Gastroesophageal sphincter (tissue), 4 donors: ENCODE measurements around the gene VGLL2. TPM values are rescaled to one million over a fixed set of nuclear protein-coding genes. Genes with fewer than 3 reads are reported as not detected.
A peak's percentile ranks its signal among the peaks of the same experiment; 100 is the strongest.

Experiments
- ATAC-seq: fragments of 150-250 bp; one replicate; pipeline ENCODE4 v1.9.1; 2016; ENCODE audit warnings: mild to moderate bottlenecking, moderate library complexity
- H3K27ac ChIP-seq, 4 donors: fragments of 200-600 bp; sonication (generic) in 3 of 4; 1 replicate in 3 of 4; 2 replicates in 1 of 4; pipeline ENCODE4 v1.5.1; 2016 to 2019
- H3K27me3 ChIP-seq: fragments of 200-600 bp; sonication (generic); one replicate; pipeline ENCODE4 v1.5.1; 2019
- H3K36me3 ChIP-seq, 2 donors: fragments of 200-600 bp; sonication (generic); one replicate each; pipeline ENCODE4 v1.5.1; 2019; ENCODE audit warnings: control low read depth in 1 of 2
- H3K4me1 ChIP-seq, 3 donors: fragments of 200-600 bp; sonication (generic); 1 replicate in 2 of 3; 2 replicates in 1 of 3; pipeline ENCODE4 v1.5.1; 2016 to 2019; ENCODE audit warnings: control low read depth in 2 of 3
- H3K4me3 ChIP-seq, 2 donors: fragments of 200-600 bp; sonication (generic); one replicate each; pipeline ENCODE4 v1.5.1; 2019; ENCODE audit warnings: mild to moderate bottlenecking in 1 of 2, moderate library complexity in 1 of 2
- H3K9me3 ChIP-seq, 3 donors: fragments of 200-600 bp; sonication (generic); one replicate each; pipeline ENCODE4 v1.5.1; 2017 to 2019; ENCODE audit warnings: control low read depth in 2 of 3
- CTCF ChIP-seq, 4 experiments: fragments of 200-600 bp in 2 of 4; fragments of 450-650 bp in 2 of 4; sonication (generic) in 1 of 4; IDR thresholded peaks; one replicate each; pipeline ENCODE4 v1.5.1; 2017 to 2019; ENCODE audit warnings: antibody characterized with exemption in 4 of 4, mild to moderate bottlenecking in 2 of 4, moderate library complexity in 2 of 4
- EP300 ChIP-seq: sonication (generic); formaldehyde crosslinking; IDR thresholded peaks from one replicate; pipeline ENCODE4 v1.6.1; 2017; ENCODE audit warnings: antibody characterized with exemption, mild to moderate bottlenecking
- POLR2A ChIP-seq, 2 donors: fragments of 450-650 bp; IDR thresholded peaks; one replicate each; pipeline ENCODE4 v1.6.1; 2017; ENCODE audit warnings: antibody characterized with exemption in 2 of 2, mild to moderate bottlenecking in 2 of 2, moderate library complexity in 1 of 2
- POLR2AphosphoS5 ChIP-seq: sonication (generic); formaldehyde crosslinking; IDR thresholded peaks from one replicate; pipeline ENCODE4 v1.6.1; 2017; ENCODE audit warnings: antibody characterized with exemption
- WGBS, 2 donors: methylation state at CpG; one replicate each; pipeline ENCODE4 v1.1.5; 2018; ENCODE audit warnings: low coverage in 1 of 2; 5-methylcytosine and 5-hydroxymethylcytosine counted together
- total RNA-seq, 4 donors: library from RNA; depleted of rRNA; stranded (reverse); fragments of >200 nt; gene quantifications; one replicate each; pipeline ENCODE4 v1.1.0, GENCODE V29; 2016

VGLL2 gene
- total RNA-seq, 4 donors from 2014 or later, result not detected

DNA sequence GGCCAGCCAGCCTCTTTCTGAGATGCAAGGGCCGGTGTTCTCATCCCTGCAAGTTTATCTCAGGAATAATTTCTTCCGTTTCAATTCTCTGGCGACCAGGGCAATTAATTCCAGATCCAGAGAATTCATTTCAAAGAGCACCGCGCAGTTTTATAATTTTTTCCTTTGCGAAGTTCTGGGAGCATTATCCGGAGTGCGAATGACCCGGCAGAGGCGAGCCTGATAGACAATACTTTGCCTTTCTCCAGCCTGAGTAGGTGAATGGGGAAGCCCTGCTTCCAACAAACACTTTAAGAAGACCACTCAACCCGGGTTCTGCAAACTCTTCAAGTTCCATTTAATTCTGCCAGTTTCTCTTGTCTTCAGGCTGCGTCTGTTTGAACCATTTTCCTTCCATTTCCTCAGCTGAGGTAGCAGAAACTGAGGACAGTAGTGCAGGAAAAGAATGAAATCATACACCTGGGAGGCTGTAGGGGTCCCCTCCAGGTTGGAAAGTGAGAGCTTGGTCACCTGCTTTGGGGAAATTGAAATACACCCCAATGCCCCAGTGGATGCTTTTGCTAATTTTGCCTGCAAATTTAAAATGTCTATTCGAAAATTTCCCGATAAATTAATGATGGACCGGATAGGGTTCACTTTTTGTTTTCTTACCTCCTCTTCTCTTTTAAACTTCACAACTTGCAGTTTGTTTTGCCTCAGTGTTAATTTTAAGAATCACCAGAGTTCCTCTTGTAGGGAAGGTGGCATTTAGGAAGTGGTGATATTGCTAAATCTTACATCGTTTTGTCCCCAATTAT lies 1.1 kb downstream of the VGLL2 start:
- H3K4me1 ChIP-seq, result peaks cover 0 to 40% (median 22%) of the 10 kb centered on the region in 3 donors
- H3K9me3 ChIP-seq, result peaks cover 0 to 7% (median 0%) of the 10 kb centered on the region in 3 donors
- peaks cover 99% of the 10 kb centered on the region for H3K27me3 ChIP-seq
- no peak overlapping the region for H3K27ac ChIP-seq
- ATAC-seq, result no peak
- H3K36me3 ChIP-seq, result no peaks in the 10 kb centered on the region
- TF ChIP-seq EP300, result no peak
- no peak for TF ChIP-seq POLR2A (IDR thresholded peaks at IDR 0.05)
- no peak for TF ChIP-seq CTCF (IDR thresholded peaks at IDR 0.05)
- no peak for TF ChIP-seq POLR2AphosphoS5
- WGBS, 2 donors, result 7 to 14% methylated on average over 12 to 16 of the region's 16 CpGs
- peak overlapping the region in 1 of 2 donors; percentile 51 for H3K4me3 ChIP-seq

GRCh38 chr6:117267054-117267347 lies 1.6 kb downstream of the VGLL2 start:
- WGBS, 2 donors, result 30 to 32% methylated on average over 4 to 5 of the region's 5 CpGs
- H3K9me3 ChIP-seq, result peaks cover 0 to 7% (median 0%) of the 10 kb centered on the region in 3 donors
- peaks cover 100% of the 10 kb centered on the region for H3K27me3 ChIP-seq
- H3K4me3 ChIP-seq, result no peak overlapping the region
- H3K27ac ChIP-seq, result no peak overlapping the region
- no peak for ATAC-seq
- TF ChIP-seq POLR2A (IDR thresholded peaks at IDR 0.05), result no peak
- no peak for TF ChIP-seq EP300
- TF ChIP-seq CTCF (IDR thresholded peaks at IDR 0.05), result no peak
- TF ChIP-seq POLR2AphosphoS5, result no peak
- H3K36me3 ChIP-seq, result no peaks in the 10 kb centered on the region
- peaks cover 0 to 40% (median 22%) of the 10 kb centered on the region in 3 donors for H3K4me1 ChIP-seq

DNA sequence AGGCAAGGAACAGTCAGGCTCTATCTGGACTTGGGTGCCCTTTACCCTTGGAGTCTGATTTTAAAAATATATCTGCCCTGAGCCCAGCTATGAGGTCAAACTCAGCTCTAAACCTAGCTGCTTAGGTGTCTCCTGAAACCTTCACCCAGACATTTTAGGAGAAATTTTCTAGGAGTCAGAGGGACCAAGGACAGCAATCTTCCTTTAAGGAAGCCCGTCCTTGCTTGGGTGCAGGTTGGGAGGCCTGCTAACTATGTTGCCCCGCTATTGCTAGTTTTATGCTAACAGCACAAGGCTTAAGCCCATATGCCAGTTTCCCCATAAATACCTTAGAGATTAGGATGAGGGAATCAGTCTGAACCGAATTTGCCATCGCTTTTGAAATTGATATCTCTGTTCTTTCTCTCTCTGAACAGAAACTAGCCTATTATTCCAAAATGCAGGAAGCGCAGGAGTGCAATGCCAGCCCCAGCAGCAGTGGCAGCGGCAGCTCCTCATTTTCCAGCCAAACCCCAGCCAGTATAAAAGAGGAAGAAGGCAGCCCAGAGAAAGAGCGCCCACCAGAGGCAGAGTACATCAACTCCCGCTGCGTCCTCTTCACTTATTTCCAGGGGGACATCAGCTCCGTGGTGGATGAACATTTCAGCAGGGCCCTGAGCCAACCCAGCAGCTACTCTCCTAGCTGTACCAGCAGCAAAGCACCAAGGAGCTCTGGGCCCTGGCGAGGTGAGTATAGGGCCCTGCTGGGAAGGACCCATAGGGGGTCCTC lies 2.6 kb downstream of the VGLL2 start:
- no peak for TF ChIP-seq POLR2AphosphoS5
- no peak for TF ChIP-seq POLR2A (IDR thresholded peaks at IDR 0.05)
- no peak for TF ChIP-seq CTCF (IDR thresholded peaks at IDR 0.05)
- no peak overlapping the region for H3K4me3 ChIP-seq
- peaks cover 0 to 7% (median 0%) of the 10 kb centered on the region in 3 donors for H3K9me3 ChIP-seq
- peaks cover 0 to 40% (median 22%) of the 10 kb centered on the region in 3 donors for H3K4me1 ChIP-seq
- WGBS, 2 donors, result 6 to 18% methylated on average over 4 to 10 of the region's 11 CpGs
- peaks cover 100% of the 10 kb centered on the region for H3K27me3 ChIP-seq
- no peak for ATAC-seq
- H3K36me3 ChIP-seq, result no peaks in the 10 kb centered on the region
- H3K27ac ChIP-seq, result no peak overlapping the region

GRCh38 chr6:117268924-117269323 lies 3.6 kb downstream of the VGLL2 start:
- H3K36me3 ChIP-seq, result no peaks in the 10 kb centered on the region
- ATAC-seq, result no peak
- H3K4me1 ChIP-seq, result peaks cover 0 to 40% (median 22%) of the 10 kb centered on the region in 3 donors
- 20% methylated on average over 1 of the region's 1 CpG; no CpG with 5 or more reads in 1 of the 2 donors for WGBS, 2 donors
- no peaks in the 10 kb centered on the region for H3K9me3 ChIP-seq
- H3K27me3 ChIP-seq, result peaks cover 99% of the 10 kb centered on the region
- no peak overlapping the region for H3K27ac ChIP-seq
- TF ChIP-seq CTCF (IDR thresholded peaks at IDR 0.05), result no peak
- TF ChIP-seq EP300, result no peak
- TF ChIP-seq POLR2A (IDR thresholded peaks at IDR 0.05), result no peak
- no peak for TF ChIP-seq POLR2AphosphoS5
- H3K4me3 ChIP-seq, result no peak overlapping the region
